Smooth muscle cell (in vitro differentiated cells): Measurements from ENCODE around the gene TMEM178B. TPM values are rescaled to one million over a fixed set of nuclear protein-coding genes. Genes with fewer than 3 reads are reported as not detected.

ENCODE experiments used
- DNase-seq: peaks from one replicate; lab custom pipeline; 2025; ENCODE audit not compliant: unreplicated experiment; lab: John Stamatoyannopoulos, UW
- H2AFZ ChIP-seq: fragments of 200-600 bp; sonication (generic); 2 replicates; pipeline ENCODE4 v1.6.0; 2016; ENCODE audit warnings: antibody characterized with exemption, low read depth, mild to moderate bottlenecking
- H3F3A ChIP-seq: fragments of 200-600 bp; sonication (generic); 2 replicates; pipeline ENCODE4 v1.6.0; 2017; ENCODE audit warnings: antibody characterized with exemption, low read depth
- H3K27ac ChIP-seq: fragments of 200-600 bp; sonication (generic); 2 replicates; pipeline ENCODE4 v1.5.1; 2016; ENCODE audit warnings: low read depth, mild to moderate bottlenecking
- H3K27me3 ChIP-seq: fragments of 200-600 bp; sonication (generic); 2 replicates; pipeline ENCODE4 v1.6.1; 2016; ENCODE audit warnings: low read depth, mild to moderate bottlenecking
- H3K36me3 ChIP-seq: fragments of 200-600 bp; sonication (generic); 2 replicates; pipeline ENCODE4 v1.5.1; 2016; ENCODE audit warnings: low read depth
- H3K4me1 ChIP-seq: fragments of 200-600 bp; sonication (generic); 2 replicates; pipeline ENCODE4 v1.5.1; 2016; ENCODE audit warnings: low read depth
- H3K4me2 ChIP-seq: fragments of 200-600 bp; sonication (generic); 2 replicates; pipeline ENCODE4 v1.6.0; 2016; ENCODE audit warnings: mild to moderate bottlenecking
- H3K4me3 ChIP-seq: fragments of 200-600 bp; sonication (generic); 2 replicates; pipeline ENCODE4 v1.5.1; 2016; ENCODE audit warnings: mild to moderate bottlenecking
- H3K79me2 ChIP-seq: fragments of 200-600 bp; sonication (generic); 2 replicates; pipeline ENCODE4 v1.6.0; 2016; ENCODE audit warnings: low read depth, mild to moderate bottlenecking
- H3K9ac ChIP-seq: fragments of 200-600 bp; sonication (generic); 2 replicates; pipeline ENCODE4 v1.6.0; 2016; ENCODE audit warnings: low read depth
- H3K9me3 ChIP-seq: fragments of 200-600 bp; sonication (generic); replicated peaks from 2 replicates; pipeline ENCODE4 v1.5.1; 2016; ENCODE audit warnings: low read depth
- H4K20me1 ChIP-seq: fragments of 200-600 bp; sonication (generic); 2 replicates; pipeline ENCODE4 v1.6.0; 2016; ENCODE audit warnings: low read depth
- WGBS: methylation state at CpG from one replicate; pipeline ENCODE4 v1.1.7; 2016; ENCODE audit warnings: low lambda C conversion rate; 5-methylcytosine and 5-hydroxymethylcytosine counted together
- polyA plus RNA-seq: library from polyadenylated mRNA; unstranded; fragments of >200 nt; fragmentation: Nextera tagmentation; extraction: Ambion mirVana; gene quantifications from 2 replicates; pipeline ENCODE4 v1.2.1, GENCODE V29; 2016
- total RNA-seq: library from RNA; depleted of rRNA; stranded (reverse); fragments of >200 nt; gene quantifications from 2 replicates; pipeline ENCODE4 v1.2.3, GENCODE V29; 2014
- TF ChIP-seq, protein P1 (sequence below): fragments of 200-600 bp; sonication (generic); IDR thresholded peaks from 2 replicates; pipeline ENCODE4 v1.5.1; 2017; ENCODE audit warnings: borderline replicate concordance, mild to moderate bottlenecking, antibody characterized with exemption; ENCODE audit not compliant: insufficient read depth, poor library complexity, severe bottlenecking

Gene TMEM178B
- total and polyA plus RNA-seq, 2 experiments from 2014 or later, result 0.72 TPM; not detected in 1

GRCh38 chr7:141301544-141301943 lies 227.7 kb downstream of the TMEM178B start:
- WGBS, result 84% methylated on average over 8 of the region's 8 CpGs
- Histone ChIP-seq H3K27me3 (no peaks in the 10 kb centered on the region), H3K27ac (no peak overlapping the region), H3F3A (no peaks in the 10 kb centered on the region), H3K36me3 (no peaks in the 10 kb centered on the region), H3K79me2 (no peaks in the 10 kb centered on the region), H3K9ac (no peak overlapping the region), H4K20me1 (no peaks in the 10 kb centered on the region), H3K9me3 (no peaks in the 10 kb centered on the region), H3K4me1 (no peaks in the 10 kb centered on the region), H3K4me3 (no peak overlapping the region), H2AFZ (no peak overlapping the region), H3K4me2 (no peak overlapping the region)
- DNase-seq, result no peak
- TF ChIP-seq, protein P1, sequence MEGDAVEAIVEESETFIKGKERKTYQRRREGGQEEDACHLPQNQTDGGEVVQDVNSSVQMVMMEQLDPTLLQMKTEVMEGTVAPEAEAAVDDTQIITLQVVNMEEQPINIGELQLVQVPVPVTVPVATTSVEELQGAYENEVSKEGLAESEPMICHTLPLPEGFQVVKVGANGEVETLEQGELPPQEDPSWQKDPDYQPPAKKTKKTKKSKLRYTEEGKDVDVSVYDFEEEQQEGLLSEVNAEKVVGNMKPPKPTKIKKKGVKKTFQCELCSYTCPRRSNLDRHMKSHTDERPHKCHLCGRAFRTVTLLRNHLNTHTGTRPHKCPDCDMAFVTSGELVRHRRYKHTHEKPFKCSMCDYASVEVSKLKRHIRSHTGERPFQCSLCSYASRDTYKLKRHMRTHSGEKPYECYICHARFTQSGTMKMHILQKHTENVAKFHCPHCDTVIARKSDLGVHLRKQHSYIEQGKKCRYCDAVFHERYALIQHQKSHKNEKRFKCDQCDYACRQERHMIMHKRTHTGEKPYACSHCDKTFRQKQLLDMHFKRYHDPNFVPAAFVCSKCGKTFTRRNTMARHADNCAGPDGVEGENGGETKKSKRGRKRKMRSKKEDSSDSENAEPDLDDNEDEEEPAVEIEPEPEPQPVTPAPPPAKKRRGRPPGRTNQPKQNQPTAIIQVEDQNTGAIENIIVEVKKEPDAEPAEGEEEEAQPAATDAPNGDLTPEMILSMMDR, result no peak

GRCh38 chr7:141302617-141303016 lies 228.8 kb downstream of the TMEM178B start:
- DNase-seq, result no peak
- WGBS, result 89% methylated on average over 3 of the region's 3 CpGs

DNA sequence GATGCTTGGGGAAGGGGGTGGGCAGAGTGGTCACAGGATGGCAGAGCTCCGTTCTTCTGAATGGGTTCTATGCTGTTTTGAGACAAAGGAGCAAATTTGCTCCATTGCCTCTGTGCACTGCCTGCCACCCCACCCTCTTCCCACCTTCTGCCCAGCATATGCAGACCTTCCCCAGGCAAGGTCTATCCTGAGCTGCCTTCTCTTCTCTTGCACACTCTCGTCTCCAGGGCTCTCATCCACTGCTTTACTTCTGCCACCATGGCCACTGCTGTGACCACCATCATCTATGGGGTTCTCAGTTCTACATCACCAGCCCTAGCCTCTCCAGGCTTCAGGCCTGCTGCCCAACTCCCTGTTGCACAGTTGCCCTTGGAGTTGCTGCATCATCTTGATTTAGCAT lies 230.4 kb downstream of the TMEM178B start:
- H3K79me2 ChIP-seq, result no peaks in the 10 kb centered on the region
- H3K27me3 ChIP-seq, result no peaks in the 10 kb centered on the region
- no peaks in the 10 kb centered on the region for H3K9me3 ChIP-seq
- H4K20me1 ChIP-seq, result no peaks in the 10 kb centered on the region
- TF ChIP-seq, protein P1, result no peak
- H2AFZ ChIP-seq, result no peak overlapping the region
- no peak overlapping the region for H3K4me3 ChIP-seq
- no peak overlapping the region for H3K9ac ChIP-seq
- no peak overlapping the region for H3K4me2 ChIP-seq
- WGBS, result 72% methylated on average over 2 of the region's 2 CpGs
- no peaks in the 10 kb centered on the region for H3F3A ChIP-seq
- no peaks in the 10 kb centered on the region for H3K4me1 ChIP-seq
- no peaks in the 10 kb centered on the region for H3K36me3 ChIP-seq
- no peak for DNase-seq
- H3K27ac ChIP-seq, result no peak overlapping the region

More at GRCh38 chr7:141302617-141303016, 228.8 kb downstream of the TMEM178B start:
- Histone ChIP-seq H3F3A (no peaks in the 10 kb centered on the region), H3K9me3 (no peaks in the 10 kb centered on the region), H2AFZ (no peak overlapping the region), H3K79me2 (no peaks in the 10 kb centered on the region), H3K4me2 (no peak overlapping the region), H3K4me1 (no peaks in the 10 kb centered on the region), H3K36me3 (no peaks in the 10 kb centered on the region), H3K27ac (no peak overlapping the region), H3K4me3 (no peak overlapping the region), H3K9ac (no peak overlapping the region), H4K20me1 (no peaks in the 10 kb centered on the region), H3K27me3 (no peaks in the 10 kb centered on the region)
- TF ChIP-seq, protein P1, result no peak

DNA sequence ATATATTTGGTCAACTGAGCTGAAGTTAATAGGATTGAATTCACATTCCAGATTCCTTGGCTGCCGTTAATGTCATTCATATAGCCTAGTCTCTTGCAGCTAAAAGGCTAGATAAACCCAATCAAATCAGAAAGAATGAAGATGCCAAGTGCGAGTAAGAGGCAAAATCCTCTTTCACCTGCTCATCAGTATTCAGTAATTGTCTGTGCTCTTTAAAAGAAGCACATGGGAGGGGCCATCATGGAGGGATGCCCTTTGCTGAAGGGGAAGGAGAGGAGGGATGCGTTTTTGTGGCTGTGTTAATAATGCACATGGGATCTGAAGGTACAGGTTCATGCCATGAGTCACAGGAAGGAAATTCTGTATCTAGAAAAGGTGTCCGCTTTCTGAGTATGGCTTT lies 232.2 kb downstream of the TMEM178B start:
- H3K4me1 ChIP-seq, result no peaks in the 10 kb centered on the region
- DNase-seq, result no peak
- H3K27ac ChIP-seq, result no peak overlapping the region
- no peaks in the 10 kb centered on the region for H4K20me1 ChIP-seq
- no peaks in the 10 kb centered on the region for H3F3A ChIP-seq
- H3K36me3 ChIP-seq, result no peaks in the 10 kb centered on the region
- 87% methylated on average over 4 of the region's 4 CpGs for WGBS
- no peak overlapping the region for H3K4me3 ChIP-seq
- no peaks in the 10 kb centered on the region for H3K79me2 ChIP-seq
- H2AFZ ChIP-seq, result no peak overlapping the region
- H3K4me2 ChIP-seq, result no peak overlapping the region
- H3K9ac ChIP-seq, result no peak overlapping the region
- TF ChIP-seq, protein P1, result no peak
- H3K27me3 ChIP-seq, result no peaks in the 10 kb centered on the region
- no peaks in the 10 kb centered on the region for H3K9me3 ChIP-seq
